H1 (cell line): Measurements from ENCODE around the gene RBM41.
"Not testable (repeated sequence)": the region's sequence is repeated elsewhere in the genome, so short reads cannot be mapped to it uniquely, and the experiment has no call there.

Experiments used
- CBX5 ChIP-seq: fragments of 300-800, 300-1000 bp; sonication (generic); IDR thresholded peaks from 2 replicates; pipeline ENCODE4 v1.7.1; 2016; ENCODE audit warnings: antibody characterized with exemption, low read length, low read depth
- CTCF ChIP-seq, 3 experiments: IDR thresholded peaks; 1 replicate in 2 of 3; 2 replicates in 1 of 3; pipeline versions ENCODE4 v1.5.1 to v1.6.1; 2011; ENCODE audit warnings: low read length in 3 of 3, mild to moderate bottlenecking in 3 of 3, inconsistent platforms in 2 of 3, low read depth in 1 of 3, moderate library complexity in 1 of 3; ENCODE audit not compliant: insufficient read depth in 1 of 3; ENCODE audit errors: control extremely low read depth in 1 of 3
- EGR1 ChIP-seq: IDR thresholded peaks from 2 replicates; pipeline ENCODE4 v1.6.1; 2011; ENCODE audit warnings: low read depth, low read length, borderline replicate concordance
- HDAC2 ChIP-seq, 2 experiments: fragments of 300-600 bp in 1 of 2; sonication (generic) in 1 of 2; IDR thresholded peaks; 2 replicates each; pipeline ENCODE4 v1.6.1; 2011 to 2012; ENCODE audit warnings: low read depth in 2 of 2, low read length in 2 of 2, mild to moderate bottlenecking in 2 of 2, moderate library complexity in 2 of 2, borderline replicate concordance in 1 of 2, inconsistent platforms in 1 of 2
- JUND ChIP-seq: IDR thresholded peaks from 2 replicates; pipeline ENCODE4 v1.6.1; 2011; ENCODE audit warnings: mild to moderate bottlenecking, improper control_type of control experiment, low read length
- KDM1A ChIP-seq: fragments of 200-600, 300-600 bp; sonication (generic); IDR thresholded peaks from 2 replicates; pipeline ENCODE4 v1.7.1; 2016; ENCODE audit warnings: mild to moderate bottlenecking, low read length, borderline replicate concordance
- POLR2A ChIP-seq, 2 experiments: IDR thresholded peaks; 1 replicate in 1 of 2; 2 replicates in 1 of 2; pipeline ENCODE4 v1.6.1; 2011; ENCODE audit warnings: low read depth in 2 of 2, low read length in 2 of 2, mild to moderate bottlenecking in 2 of 2; ENCODE audit errors: control extremely low read depth in 1 of 2
- POLR2AphosphoS5 ChIP-seq: IDR thresholded peaks from 2 replicates; pipeline ENCODE4 v1.6.1; 2011; ENCODE audit warnings: low read depth, low read length
- RAD21 ChIP-seq, 2 experiments: IDR thresholded peaks in 1 of 2; conservative IDR thresholded peaks in 1 of 2; 2 replicates each; pipeline ENCODE4 v1.6.1; 2011; ENCODE audit warnings: low read depth in 2 of 2, low read length in 2 of 2, improper control_type of control experiment in 1 of 2, inconsistent platforms in 1 of 2, mild to moderate bottlenecking in 1 of 2, moderate library complexity in 1 of 2
- SUZ12 ChIP-seq: fragments of 200-600 bp; sonication (generic); IDR thresholded peaks from 2 replicates; pipeline ENCODE4 v1.6.1; 2012; ENCODE audit warnings: mild to moderate bottlenecking, inconsistent platforms, low read length, moderate library complexity, mixed read lengths
- TCF12 ChIP-seq: IDR thresholded peaks from 2 replicates; pipeline ENCODE4 v1.6.1; 2011; ENCODE audit warnings: low read depth, mild to moderate bottlenecking, low read length
- TF ChIP-seq, protein P1 (sequence below): IDR thresholded peaks from 2 replicates; pipeline ENCODE4 v1.6.1; 2011; ENCODE audit warnings: low read depth, mild to moderate bottlenecking, low read length; ENCODE audit not compliant: insufficient read depth

- not testable (repeated sequence) for TF ChIP-seq POLR2A (IDR thresholded peaks at IDR 0.05; ENCODE audit: control extremely low read depth in 1 of 2, low read depth in 2 of 2, low read length in 2 of 2); RAD21 (IDR thresholded peaks at IDR 0.05 in 1 of 2, conservative IDR thresholded peaks at IDR 0.05 in 1 of 2; ENCODE audit: low read depth in 2 of 2, low read length in 2 of 2); CTCF (IDR thresholded peaks at IDR 0.05; ENCODE audit: control extremely low read depth in 1 of 3, insufficient read depth in 1 of 3, low read depth in 1 of 3, low read length in 3 of 3); POLR2AphosphoS5; KDM1A; TCF12; HDAC2 (IDR thresholded peaks at IDR 0.05; ENCODE audit: borderline replicate concordance in 1 of 2, low read depth in 2 of 2, low read length in 2 of 2); JUND; SUZ12; EGR1; CBX5
- TF ChIP-seq, protein P1, sequence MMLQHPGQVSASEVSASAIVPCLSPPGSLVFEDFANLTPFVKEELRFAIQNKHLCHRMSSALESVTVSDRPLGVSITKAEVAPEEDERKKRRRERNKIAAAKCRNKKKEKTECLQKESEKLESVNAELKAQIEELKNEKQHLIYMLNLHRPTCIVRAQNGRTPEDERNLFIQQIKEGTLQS: not testable (repeated sequence)
Measured at GRCh38 chrX:107157618-107158017, 39.0 kb upstream of the RBM41 start.
